ENCODE data around the gene OR51G2.

DNA sequence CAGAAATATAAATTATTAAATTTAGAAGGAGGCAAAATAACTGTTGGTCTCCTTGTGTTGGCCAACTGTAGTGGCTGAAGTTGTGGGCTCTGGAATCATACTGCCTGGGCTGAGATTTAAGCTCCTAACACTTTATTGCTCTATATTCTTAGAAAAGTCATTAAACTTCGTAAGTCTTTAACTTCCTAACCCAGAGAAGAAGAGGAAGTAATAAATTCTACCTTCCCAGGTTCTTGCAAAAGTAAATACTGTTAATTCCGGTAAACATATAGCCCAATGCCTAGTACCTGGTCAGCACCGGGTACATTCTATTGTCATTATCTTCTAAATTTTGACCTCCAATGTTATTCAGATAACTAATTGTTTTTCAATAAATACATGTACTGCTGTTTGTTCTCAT is 33.0 kb downstream of the OR51G2 start:
- TF ChIP-seq, protein P1, sequence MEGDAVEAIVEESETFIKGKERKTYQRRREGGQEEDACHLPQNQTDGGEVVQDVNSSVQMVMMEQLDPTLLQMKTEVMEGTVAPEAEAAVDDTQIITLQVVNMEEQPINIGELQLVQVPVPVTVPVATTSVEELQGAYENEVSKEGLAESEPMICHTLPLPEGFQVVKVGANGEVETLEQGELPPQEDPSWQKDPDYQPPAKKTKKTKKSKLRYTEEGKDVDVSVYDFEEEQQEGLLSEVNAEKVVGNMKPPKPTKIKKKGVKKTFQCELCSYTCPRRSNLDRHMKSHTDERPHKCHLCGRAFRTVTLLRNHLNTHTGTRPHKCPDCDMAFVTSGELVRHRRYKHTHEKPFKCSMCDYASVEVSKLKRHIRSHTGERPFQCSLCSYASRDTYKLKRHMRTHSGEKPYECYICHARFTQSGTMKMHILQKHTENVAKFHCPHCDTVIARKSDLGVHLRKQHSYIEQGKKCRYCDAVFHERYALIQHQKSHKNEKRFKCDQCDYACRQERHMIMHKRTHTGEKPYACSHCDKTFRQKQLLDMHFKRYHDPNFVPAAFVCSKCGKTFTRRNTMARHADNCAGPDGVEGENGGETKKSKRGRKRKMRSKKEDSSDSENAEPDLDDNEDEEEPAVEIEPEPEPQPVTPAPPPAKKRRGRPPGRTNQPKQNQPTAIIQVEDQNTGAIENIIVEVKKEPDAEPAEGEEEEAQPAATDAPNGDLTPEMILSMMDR (IDR thresholded peaks at IDR 0.05): no peak
- TF ChIP-seq POLR2A (IDR thresholded peaks at IDR 0.05; ENCODE audit: low read depth): no peak

Data from esophagus muscularis mucosa (tissue), 3 donors.